Caco-2 (cell line): ENCODE results near the gene SPATA21. TPM values are rescaled to one million over a fixed set of nuclear protein-coding genes. Genes with fewer than 3 reads are reported as not detected.

Experiments
- BruUV-seq: library from RNA; stranded (reverse); fragments of 400-500 nt; replicated peaks from 2 replicates; lab custom pipeline; 2021; lab: Mats Ljungman, UMichigan
- CTCF ChIA-PET: fragments of 300-600 bp; sonication (Branson Sonifier 250); formaldehyde crosslinking; loops from one replicate; lab custom pipeline; 2022; ENCODE audit warnings: antibody characterized with exemption; lab: Charles Lee
- POLR2A ChIA-PET: fragments of 300-600 bp; sonication (Branson Sonifier 250); formaldehyde crosslinking; loops from one replicate; lab custom pipeline; 2022; ENCODE audit warnings: antibody characterized with exemption; lab: Charles Lee
- DNase-seq, 2 experiments: peaks; one replicate each; pipeline versions ENCODE4 v3.0.0 to v3.0.0-alpha.2; 2020 to 2022
- H3K27me3 ChIP-seq: replicated peaks from 2 replicates; pipeline ENCODE4 v1.6.0; 2011; ENCODE audit warnings: low read length; ENCODE audit not compliant: control insufficient read depth, insufficient read depth
- H3K36me3 ChIP-seq: 2 replicates; pipeline ENCODE4 v1.5.1; 2011; ENCODE audit warnings: low read length; ENCODE audit not compliant: control insufficient read depth, insufficient read depth
- H3K4me1 ChIP-seq: fragments of 250-450 bp; sonication (Bioruptor Pico); 2 replicates; pipeline ENCODE4 v1.5.1; 2020; ENCODE audit warnings: mild to moderate bottlenecking
- H3K4me3 ChIP-seq: 2 replicates; pipeline ENCODE4 v1.5.1; 2011; ENCODE audit warnings: low read depth, mild to moderate bottlenecking, control low read depth, low read length
- H3K9me3 ChIP-seq: fragments of 250-450 bp; sonication (Bioruptor Pico); 2 replicates; pipeline ENCODE4 v1.5.1; 2020; ENCODE audit warnings: mild to moderate bottlenecking, moderate library complexity
- H3K27ac Mint-ChIP-seq: one replicate; pipeline ENCODE4 v1.8.0; 2022; ENCODE audit warnings: mixed read lengths; ENCODE audit not compliant: unreplicated experiment
- H3K27me3 Mint-ChIP-seq: one replicate; pipeline ENCODE4 v1.8.0; 2022; ENCODE audit warnings: mixed read lengths; ENCODE audit not compliant: insufficient read depth, unreplicated experiment
- H3K36me3 Mint-ChIP-seq: one replicate; pipeline ENCODE4 v1.8.0; 2022; ENCODE audit warnings: mild to moderate bottlenecking, mixed read lengths; ENCODE audit not compliant: insufficient read depth, unreplicated experiment
- H3K4me1 Mint-ChIP-seq: one replicate; pipeline ENCODE4 v1.8.0; 2022; ENCODE audit warnings: low read depth, mixed read lengths; ENCODE audit not compliant: unreplicated experiment
- H3K4me3 Mint-ChIP-seq: one replicate; pipeline ENCODE4 v1.8.0; 2022; ENCODE audit warnings: mild to moderate bottlenecking, moderate library complexity, mixed read lengths; ENCODE audit not compliant: unreplicated experiment
- H3K9me3 Mint-ChIP-seq: one replicate; pipeline ENCODE4 v1.8.0; 2022; ENCODE audit warnings: mixed read lengths; ENCODE audit not compliant: unreplicated experiment
- intact Hi-C: fragments of 100-400 bp; cut with micrococcal nuclease; formaldehyde crosslinking; loops from one replicate; pipeline ENCODE4 v1.10.0; 2022; ENCODE audit not compliant: unreplicated experiment
- total RNA-seq: library from RNA; stranded (reverse); gene quantifications from 2 replicates; pipeline ENCODE4 v1.2.3, GENCODE V29; 2022
- TF ChIP-seq, protein P1 (sequence below), 2 experiments: fragments of 200-600 bp in 1 of 2; IDR thresholded peaks; 1 replicate in 1 of 2; 2 replicates in 1 of 2; pipeline versions ENCODE4 v1.5.1 to v1.8.0; 2011 to 2022; ENCODE audit warnings: antibody characterized with exemption in 1 of 2, control low read depth in 1 of 2, inconsistent platforms in 1 of 2, low read depth in 1 of 2, low read length in 1 of 2, mild to moderate bottlenecking in 1 of 2, moderate library complexity in 1 of 2; ENCODE audit not compliant: insufficient read depth in 1 of 2, severe bottlenecking in 1 of 2, unreplicated experiment in 1 of 2

SPATA21 gene
- total RNA-seq, 1 experiment from 2014 or later = not detected

GRCh38 chr1:16394977-16395376, 42.2 kb downstream of the SPATA21 start:
- H3K27me3 ChIP-seq = no peaks in the 10 kb centered on the region
- no peaks in the 10 kb centered on the region for H3K27me3 Mint-ChIP-seq
- H3K27ac Mint-ChIP-seq = no peak overlapping the region
- H3K9me3 Mint-ChIP-seq = no peaks in the 10 kb centered on the region
- H3K4me1 Mint-ChIP-seq = peaks cover 7% of the 10 kb centered on the region
- no peak for DNase-seq
- intact Hi-C loops = no loop called here
- no peaks in the 10 kb centered on the region for H3K9me3 ChIP-seq
- peaks cover 1% of the 10 kb centered on the region; the same call in 1 of the 2 replicates for H3K36me3 ChIP-seq
- no peaks in the 10 kb centered on the region for H3K4me1 ChIP-seq
- TF ChIP-seq, protein P1, sequence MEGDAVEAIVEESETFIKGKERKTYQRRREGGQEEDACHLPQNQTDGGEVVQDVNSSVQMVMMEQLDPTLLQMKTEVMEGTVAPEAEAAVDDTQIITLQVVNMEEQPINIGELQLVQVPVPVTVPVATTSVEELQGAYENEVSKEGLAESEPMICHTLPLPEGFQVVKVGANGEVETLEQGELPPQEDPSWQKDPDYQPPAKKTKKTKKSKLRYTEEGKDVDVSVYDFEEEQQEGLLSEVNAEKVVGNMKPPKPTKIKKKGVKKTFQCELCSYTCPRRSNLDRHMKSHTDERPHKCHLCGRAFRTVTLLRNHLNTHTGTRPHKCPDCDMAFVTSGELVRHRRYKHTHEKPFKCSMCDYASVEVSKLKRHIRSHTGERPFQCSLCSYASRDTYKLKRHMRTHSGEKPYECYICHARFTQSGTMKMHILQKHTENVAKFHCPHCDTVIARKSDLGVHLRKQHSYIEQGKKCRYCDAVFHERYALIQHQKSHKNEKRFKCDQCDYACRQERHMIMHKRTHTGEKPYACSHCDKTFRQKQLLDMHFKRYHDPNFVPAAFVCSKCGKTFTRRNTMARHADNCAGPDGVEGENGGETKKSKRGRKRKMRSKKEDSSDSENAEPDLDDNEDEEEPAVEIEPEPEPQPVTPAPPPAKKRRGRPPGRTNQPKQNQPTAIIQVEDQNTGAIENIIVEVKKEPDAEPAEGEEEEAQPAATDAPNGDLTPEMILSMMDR (IDR thresholded peaks at IDR 0.05; ENCODE audit: insufficient read depth in 1 of 2, low read depth in 1 of 2, low read length in 1 of 2, severe bottlenecking in 1 of 2, unreplicated experiment in 1 of 2) = no peak
- no peak overlapping the region for H3K4me3 Mint-ChIP-seq
- POLR2A ChIA-PET = no interaction called here
- CTCF ChIA-PET = no interaction called here
- BruUV-seq = no TSS peak
- peaks cover 42% of the 10 kb centered on the region for H3K36me3 Mint-ChIP-seq
- H3K4me3 ChIP-seq = no peak overlapping the region

GRCh38 chr1:16393570-16394521, 43.4 kb downstream of the SPATA21 start:
- intact Hi-C loops = no loop called here
- no peaks in the 10 kb centered on the region for H3K9me3 ChIP-seq
- no peak overlapping the region for H3K4me3 Mint-ChIP-seq
- H3K9me3 Mint-ChIP-seq = no peaks in the 10 kb centered on the region
- no peaks in the 10 kb centered on the region for H3K27me3 ChIP-seq
- peaks cover 1% of the 10 kb centered on the region; the same call in 1 of the 2 replicates for H3K36me3 ChIP-seq
- TF ChIP-seq, protein P1 (IDR thresholded peaks at IDR 0.05; ENCODE audit: insufficient read depth in 1 of 2, low read depth in 1 of 2, low read length in 1 of 2, severe bottlenecking in 1 of 2, unreplicated experiment in 1 of 2) = no peak
- H3K27ac Mint-ChIP-seq = no peak overlapping the region
- H3K4me1 Mint-ChIP-seq = peaks cover 7% of the 10 kb centered on the region
- BruUV-seq = no TSS peak
- ChIA-PET CTCF (no interaction called here), POLR2A (no interaction called here)
- H3K4me1 ChIP-seq = no peaks in the 10 kb centered on the region
- DNase-seq = no peak
- no peaks in the 10 kb centered on the region for H3K27me3 Mint-ChIP-seq
- H3K4me3 ChIP-seq = no peak overlapping the region
- H3K36me3 Mint-ChIP-seq = peaks cover 32% of the 10 kb centered on the region

- Mint-ChIP-seq H3K27me3 (no peaks in the 10 kb centered on the region), H3K27ac (no peak overlapping the region), H3K4me3 (no peak overlapping the region), H3K4me1 (peaks cover 7% of the 10 kb centered on the region), H3K9me3 (no peaks in the 10 kb centered on the region), H3K36me3 (peaks cover 23% of the 10 kb centered on the region)
- BruUV-seq = no TSS peak
- intact Hi-C loops = no loop called here
- Histone ChIP-seq H3K4me1 (no peaks in the 10 kb centered on the region), H3K36me3 (peaks cover 1% of the 10 kb centered on the region; the same call in 1 of the 2 replicates), H3K9me3 (no peaks in the 10 kb centered on the region), H3K27me3 (no peaks in the 10 kb centered on the region), H3K4me3 (no peak overlapping the region)
- CTCF ChIA-PET = no interaction called here
- DNase-seq = no peak
- TF ChIP-seq, protein P1 (IDR thresholded peaks at IDR 0.05; ENCODE audit: insufficient read depth in 1 of 2, low read depth in 1 of 2, low read length in 1 of 2, severe bottlenecking in 1 of 2, unreplicated experiment in 1 of 2) = no peak
- POLR2A ChIA-PET = no interaction called here
These were observed 44.3 kb downstream of the SPATA21 start for GRCh38 chr1:16392740-16393569.
